ENCODE results near the gene SUPT6H.

GRCh38 chr17:28675490-28675889 is 13.5 kb downstream of the SUPT6H start:
- TF ChIP-seq ARNT (IDR thresholded peaks at IDR 0.05) (no peak), TAF1 (IDR thresholded peaks at IDR 0.05; ENCODE audit: control insufficient read depth, extremely low read depth, insufficient read depth, low read length, severe bottlenecking) (no peak), POLR2A (conservative IDR thresholded peaks at IDR 0.05) (no peak), POLR2AphosphoS5 (IDR thresholded peaks at IDR 0.05; ENCODE audit: control insufficient read depth, insufficient read depth, low read depth, low read length) (no peak), ATF4 (CRISPR knock-in tag; IDR thresholded peaks at IDR 0.05) (no peak), ADNP (tag; IDR thresholded peaks at IDR 0.05) (no peak), CTCF (IDR thresholded peaks at IDR 0.05 in 2 of 3, conservative IDR thresholded peaks at IDR 0.05 in 1 of 3; ENCODE audit: insufficient read depth in 2 of 3, low read depth in 1 of 3, low read length in 3 of 3) (no peak), ESRRA (IDR thresholded peaks at IDR 0.05; ENCODE audit: borderline replicate concordance, low read depth) (no peak), ZNF551 (CRISPR knock-in tag; IDR thresholded peaks at IDR 0.05) (no peak), ETS1 (conservative IDR thresholded peaks at IDR 0.05; ENCODE audit: control insufficient read depth, low read depth, low read length) (no peak), ZNF830 (CRISPR knock-in tag; IDR thresholded peaks at IDR 0.05) (no peak), ZKSCAN8 (CRISPR knock-in tag; IDR thresholded peaks at IDR 0.05) (no peak), YY1 (IDR thresholded peaks at IDR 0.05; ENCODE audit: borderline replicate concordance in 1 of 3, control insufficient read depth in 1 of 3, extremely low read depth in 1 of 3, insufficient read depth in 3 of 3, insufficient read length in 1 of 3, insufficient replicate concordance in 2 of 3, low read depth in 1 of 3, low read length in 2 of 3) (no peak)

All from K562 (cell line).